IPS DF 4.7 (cell line): ENCODE data around the gene EIF3L.
A peak's percentile ranks its signal among the peaks of the same experiment; 100 is the strongest.
"Not testable (repeated sequence)": the region's sequence is repeated elsewhere in the genome, so short reads cannot be mapped to it uniquely, and the experiment has no call there.

ENCODE experiments used
- DNase-seq: peaks from one replicate; pipeline ENCODE4 v3.0.0-alpha.2; 2013; ENCODE audit warnings: low spot score; ENCODE audit errors: extremely low read depth

The EIF3L gene

DNA sequence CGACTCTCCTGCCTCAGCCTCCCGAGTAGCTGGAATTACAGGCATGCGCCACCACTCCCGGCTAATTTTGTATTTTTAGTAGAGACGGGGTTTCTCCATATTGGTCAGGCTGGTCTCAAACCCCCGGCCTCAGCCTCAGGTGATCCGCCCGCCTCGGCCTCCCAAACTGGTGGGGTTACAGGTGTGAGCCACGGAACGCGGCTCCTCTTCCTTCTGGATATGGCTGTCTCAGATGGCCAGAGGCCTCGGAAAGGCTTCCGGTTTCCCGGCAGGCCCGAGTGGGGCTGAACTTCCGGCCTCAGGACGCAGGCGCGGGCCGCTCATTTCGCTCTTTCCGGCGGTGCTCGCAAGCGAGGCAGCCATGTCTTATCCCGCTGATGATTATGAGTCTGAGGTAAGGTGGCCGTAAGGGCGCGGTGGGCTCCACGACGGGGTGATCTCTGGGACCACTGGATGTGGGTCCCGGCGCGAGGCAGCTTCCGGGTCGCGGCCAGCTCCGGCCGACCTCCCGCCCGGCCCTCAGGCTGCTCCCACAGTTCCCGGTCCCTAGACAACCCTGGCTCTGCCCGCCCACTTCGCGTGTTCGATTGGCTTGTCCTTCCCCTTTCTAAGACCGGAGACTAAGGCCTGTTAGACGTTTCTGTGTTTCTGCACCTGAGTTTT lies at the start of gene EIF3L:
TSS of gene EIF3L (plus strand) at position 331 of the 663 bp plus-strand sequence. CDS start at position 362, 31 bp downstream.
- DNase-seq = peak; percentile 56

DNA sequence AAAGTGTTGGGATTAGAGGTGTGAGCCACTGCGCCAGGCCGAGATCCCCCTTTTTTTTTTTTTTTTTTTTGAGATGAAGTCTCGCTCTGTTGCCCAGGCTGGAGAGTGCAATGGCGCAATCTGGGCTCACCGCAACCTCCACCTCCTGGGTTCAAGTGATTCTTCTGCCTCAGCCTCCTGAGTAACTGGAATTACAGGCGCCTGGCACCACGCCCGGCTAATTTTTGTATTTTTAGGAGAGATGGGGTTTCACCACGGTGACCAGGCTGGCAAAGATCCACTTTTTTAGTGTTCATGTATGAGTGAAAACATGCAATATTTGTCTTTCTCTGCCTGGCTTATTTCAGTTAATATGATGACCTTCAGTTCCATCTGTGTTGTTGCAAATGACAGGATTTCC lies 49.2 kb upstream of the EIF3L start:
- DNase-seq = not testable (repeated sequence)

DNA sequence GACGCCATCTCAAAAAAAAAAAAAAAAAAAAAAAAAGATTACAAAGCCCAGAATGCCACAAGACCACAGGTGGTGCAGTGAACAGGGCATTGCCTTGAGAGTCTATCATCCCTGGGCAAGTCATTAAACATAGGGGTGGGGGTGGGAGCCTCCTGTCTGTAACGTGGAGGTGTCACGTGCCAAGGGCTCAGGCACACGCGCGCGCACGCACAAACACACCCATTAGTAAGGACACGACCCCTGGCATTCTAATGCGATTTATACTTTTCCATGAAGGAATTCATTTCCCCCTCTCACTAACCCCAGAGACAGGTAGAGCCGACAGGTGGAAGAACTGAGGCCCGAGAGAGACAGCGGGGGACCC lies 47.3 kb upstream of the EIF3L start:
- DNase-seq = no peak

DNA sequence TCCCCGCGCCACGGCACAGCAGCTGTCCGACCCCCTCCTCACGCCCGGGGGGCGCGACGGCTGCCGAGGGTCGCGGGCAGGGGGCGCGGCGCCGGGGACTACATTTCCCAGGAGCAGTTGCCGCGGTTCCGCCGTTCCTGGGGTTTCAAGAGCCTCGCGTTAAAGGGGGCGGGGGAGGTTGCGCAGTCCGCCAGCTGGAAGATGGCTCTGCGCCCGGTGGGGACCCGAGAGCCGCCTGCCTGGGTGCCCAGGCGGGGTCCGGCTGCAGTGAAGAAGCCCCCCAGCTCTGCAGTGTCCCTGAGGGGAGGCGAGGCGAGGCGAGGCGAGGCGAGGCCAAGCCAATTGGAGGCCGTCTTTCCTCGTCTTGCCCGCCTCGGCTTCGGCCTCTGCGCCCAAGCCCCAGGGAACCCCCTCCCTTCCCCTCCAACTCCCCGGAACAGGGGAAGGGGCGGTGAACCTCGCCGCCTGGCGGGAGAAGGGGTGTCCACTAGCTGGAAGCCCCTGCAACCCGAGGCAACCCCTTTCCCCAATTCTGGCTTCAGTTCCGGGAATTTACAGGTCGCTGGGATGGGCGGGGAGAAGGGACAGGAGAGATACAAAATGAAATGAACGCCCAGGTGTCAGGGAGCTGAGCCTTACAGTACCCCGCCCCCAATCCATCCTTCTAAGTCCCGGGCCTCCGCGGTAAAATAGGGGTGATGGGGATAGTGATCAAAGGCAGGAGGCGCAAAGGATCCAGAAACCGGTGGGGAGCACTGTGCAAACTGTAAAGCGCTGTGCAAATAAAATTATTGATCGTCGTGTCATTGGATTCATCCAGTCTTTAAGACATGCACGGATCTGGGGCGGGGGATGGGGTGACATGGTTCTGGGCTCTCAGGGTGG lies 46.7 kb upstream of the EIF3L start:
- DNase-seq = no peak

DNA sequence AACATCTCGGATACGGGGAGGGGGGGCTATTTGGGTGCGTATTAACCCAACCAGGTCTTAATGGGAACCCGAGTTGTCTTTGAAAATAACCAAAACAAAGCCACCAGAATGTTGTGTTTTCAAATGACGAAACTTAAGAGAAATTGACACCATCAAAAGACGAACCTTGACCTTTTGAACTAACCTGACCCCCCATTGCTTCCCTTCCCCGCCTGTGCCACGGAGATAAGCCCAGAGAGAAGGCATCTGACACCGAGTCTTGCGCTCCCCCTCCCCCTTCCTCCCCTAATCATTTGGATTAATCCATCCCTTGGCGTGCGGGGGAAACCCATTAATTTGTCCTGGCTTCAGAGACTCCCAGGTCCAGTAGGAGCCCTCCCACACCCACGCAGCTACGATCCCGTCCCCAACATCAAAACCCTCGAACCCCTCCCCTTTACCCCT lies 46.0 kb upstream of the EIF3L start:
- DNase-seq = no peak

DNA sequence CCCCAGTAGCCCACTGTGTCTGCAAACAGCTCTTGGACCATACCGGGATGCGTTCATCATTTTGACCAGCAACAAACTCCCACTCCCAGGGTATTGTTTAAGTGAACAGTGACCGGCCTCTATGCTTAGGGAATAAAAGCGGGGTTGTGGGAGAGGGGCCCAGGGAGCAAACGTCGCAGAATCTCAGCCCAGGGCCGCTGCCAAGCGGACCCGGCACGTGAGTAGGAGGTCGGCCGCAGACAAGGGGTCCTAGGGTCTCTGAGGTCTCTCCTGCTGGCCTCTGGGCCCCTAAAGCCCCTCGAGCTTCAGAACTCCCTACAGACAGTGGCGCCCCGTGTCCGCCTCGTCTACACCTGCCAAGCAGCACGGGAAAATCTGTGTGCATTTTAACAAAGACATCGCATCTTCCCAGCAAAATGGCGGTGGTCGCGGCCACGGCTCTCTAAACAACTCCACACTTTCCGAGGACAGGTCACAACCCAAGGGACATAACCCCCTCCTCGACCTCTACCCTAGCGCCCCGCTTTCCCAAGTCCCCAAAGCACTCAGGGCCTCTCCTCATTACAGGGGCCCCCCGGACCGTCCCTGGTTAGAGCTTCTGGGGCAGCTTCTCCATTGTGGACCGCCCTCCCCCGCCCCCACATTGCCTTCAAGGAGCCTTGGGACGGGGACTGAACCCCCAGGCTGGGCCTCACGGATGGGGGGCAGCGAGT lies 45.4 kb upstream of the EIF3L start:
- no peak for DNase-seq

DNA sequence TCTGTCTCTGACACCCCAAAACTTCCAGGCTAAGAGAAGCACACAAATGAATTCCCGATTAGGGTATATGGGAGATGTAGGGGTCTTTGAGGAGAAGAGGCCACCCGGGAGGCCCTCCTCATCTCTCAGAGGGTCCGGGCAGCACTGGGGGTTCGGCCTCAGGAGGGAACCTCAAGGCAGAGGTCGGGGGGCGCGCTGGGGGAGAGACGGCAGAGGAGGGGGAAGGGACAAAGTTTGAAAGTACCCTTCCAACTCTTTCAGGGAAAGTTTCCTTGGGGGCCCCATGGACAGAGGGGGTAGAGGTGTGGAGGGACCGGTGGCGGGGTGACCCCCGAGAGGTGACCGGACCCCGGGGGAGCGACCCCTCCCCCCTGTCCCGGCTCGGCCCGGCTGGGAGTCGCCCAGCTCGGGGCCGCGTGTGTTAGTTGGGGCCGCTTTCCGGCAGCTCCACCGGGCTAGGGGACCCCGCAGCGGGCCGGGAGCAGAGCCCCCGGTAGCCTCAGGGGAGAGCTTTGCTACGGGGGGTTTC lies 44.8 kb upstream of the EIF3L start:
- no peak for DNase-seq

- DNase-seq = no peak
Observed at GRCh38 chr22:37804881-37805809, 44.1 kb upstream of the EIF3L start.

- no peak for DNase-seq
Observed at GRCh38 chr22:37805810-37806277, 43.4 kb upstream of the EIF3L start.

DNA sequence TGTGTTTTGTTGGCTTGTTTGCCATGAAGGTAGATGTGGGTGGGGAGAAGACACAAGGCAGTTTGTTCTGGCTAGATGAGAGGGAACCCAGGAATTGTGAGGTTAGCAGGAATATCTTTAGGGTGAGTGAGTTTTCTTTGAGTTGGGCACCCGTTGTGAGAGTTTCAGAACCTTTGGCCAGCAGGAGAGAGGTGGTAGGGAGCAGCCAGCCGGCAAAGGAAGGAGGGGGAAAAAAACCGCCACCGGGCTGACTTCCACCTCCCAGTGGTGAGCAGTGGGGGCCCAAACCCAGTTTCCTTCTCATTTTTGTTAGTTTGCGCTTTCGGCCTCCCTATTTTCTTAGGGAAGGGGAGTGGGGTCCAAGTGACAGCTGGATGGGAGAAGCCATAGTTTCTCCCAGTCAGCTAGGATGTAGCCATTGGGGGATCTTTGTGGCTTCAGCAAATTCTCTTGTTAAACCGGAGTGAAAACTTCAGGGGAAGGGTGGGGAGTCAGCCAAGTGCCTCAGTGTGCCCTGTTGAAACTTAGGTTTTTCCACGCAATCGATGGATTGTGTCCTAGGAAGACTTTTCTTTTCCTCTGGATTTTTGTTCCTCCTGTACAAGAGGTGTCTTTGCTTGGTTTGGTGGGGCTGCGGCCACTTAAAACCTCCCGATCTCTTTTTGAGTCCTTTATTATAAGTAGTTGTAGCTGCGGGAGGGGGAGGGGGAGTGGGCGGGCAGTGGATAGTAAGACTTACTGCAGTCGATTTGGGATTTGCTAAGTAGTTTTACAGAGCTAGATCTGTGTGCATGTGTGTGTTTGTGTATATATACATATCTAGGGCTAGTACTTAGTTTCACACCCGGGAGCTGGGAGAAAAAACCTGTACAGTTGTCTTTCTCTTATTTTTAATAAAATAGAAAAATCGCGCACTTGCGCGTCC lies 42.5 kb upstream of the EIF3L start:
- DNase-seq = no peak

- no peak for DNase-seq
Observed at GRCh38 chr22:37807410-37808293, 41.6 kb upstream of the EIF3L start, which contains the start of gene GCAT. GCAT (plus strand) TSS chr22:37807934; CDS start chr22:37807968, 34 bp downstream.

DNA sequence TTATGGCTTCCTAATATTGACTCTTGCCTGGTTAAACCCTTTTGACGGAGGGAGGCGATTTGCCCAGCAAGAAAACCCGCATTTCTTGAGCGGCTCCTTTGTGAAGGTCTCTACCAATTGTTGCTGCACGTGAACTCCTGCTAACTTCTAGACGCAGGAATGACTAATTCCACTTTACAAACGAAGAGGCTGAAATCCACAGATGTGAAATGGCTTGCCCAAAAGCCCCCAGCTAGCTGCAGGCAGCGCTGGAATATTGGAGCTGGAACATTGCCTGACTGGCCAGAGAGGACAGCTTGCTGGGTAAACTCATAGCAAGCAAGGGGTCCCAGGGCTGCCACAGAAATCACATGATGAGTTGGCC lies 40.9 kb upstream of the EIF3L start:
- no peak for DNase-seq

DNA sequence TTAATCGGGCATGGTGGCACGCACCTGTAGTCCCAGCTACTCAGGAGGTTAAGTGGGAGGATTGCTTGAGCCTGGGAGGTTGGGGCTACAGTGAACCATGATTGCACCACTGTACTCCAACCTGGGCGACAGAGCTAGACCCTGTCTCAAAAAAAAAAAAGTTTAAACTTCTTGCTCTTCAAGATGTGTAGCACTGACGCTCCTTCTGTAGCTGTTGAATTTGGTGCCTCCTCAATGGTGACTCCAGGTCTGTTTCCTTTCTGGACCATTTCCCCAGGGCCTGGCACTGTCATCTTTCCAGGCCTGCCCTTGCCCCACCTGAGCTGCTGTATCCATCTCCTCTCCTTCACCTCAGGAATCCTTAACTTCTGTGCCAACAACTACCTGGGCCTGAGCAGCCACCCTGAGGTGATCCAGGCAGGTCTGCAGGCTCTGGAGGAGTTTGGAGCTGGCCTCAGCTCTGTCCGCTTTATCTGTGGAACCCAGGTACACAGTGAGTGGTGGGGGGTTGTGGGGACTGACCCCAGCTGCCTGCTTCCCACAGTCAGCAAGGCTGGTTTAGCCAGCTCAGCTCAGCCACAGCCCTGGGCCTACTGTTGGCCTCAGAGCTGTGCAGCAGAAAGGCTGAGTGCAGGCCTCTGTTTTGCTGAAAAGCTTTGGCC lies 39.4 kb upstream of the EIF3L start:
- no peak for DNase-seq

DNA sequence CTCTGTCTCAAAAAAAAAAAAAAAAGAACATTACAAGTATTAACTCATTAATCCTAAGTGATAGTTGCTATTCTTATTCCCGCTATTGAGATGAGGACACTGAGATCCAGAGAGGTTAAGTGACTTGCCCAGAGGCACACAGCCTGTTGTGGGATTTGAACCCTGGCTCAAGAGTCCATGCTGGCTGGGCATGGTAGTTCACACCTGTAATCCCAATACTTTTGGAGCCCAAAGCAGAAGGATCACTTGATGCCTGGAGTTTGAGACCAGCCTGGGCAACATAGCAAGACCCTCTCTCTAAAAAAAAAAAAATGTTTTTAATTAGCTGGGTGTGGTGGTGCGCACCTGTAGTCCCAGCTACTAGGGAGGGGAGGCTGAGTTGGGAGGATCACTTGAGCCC lies 37.4 kb upstream of the EIF3L start:
- no peak for DNase-seq

DNA sequence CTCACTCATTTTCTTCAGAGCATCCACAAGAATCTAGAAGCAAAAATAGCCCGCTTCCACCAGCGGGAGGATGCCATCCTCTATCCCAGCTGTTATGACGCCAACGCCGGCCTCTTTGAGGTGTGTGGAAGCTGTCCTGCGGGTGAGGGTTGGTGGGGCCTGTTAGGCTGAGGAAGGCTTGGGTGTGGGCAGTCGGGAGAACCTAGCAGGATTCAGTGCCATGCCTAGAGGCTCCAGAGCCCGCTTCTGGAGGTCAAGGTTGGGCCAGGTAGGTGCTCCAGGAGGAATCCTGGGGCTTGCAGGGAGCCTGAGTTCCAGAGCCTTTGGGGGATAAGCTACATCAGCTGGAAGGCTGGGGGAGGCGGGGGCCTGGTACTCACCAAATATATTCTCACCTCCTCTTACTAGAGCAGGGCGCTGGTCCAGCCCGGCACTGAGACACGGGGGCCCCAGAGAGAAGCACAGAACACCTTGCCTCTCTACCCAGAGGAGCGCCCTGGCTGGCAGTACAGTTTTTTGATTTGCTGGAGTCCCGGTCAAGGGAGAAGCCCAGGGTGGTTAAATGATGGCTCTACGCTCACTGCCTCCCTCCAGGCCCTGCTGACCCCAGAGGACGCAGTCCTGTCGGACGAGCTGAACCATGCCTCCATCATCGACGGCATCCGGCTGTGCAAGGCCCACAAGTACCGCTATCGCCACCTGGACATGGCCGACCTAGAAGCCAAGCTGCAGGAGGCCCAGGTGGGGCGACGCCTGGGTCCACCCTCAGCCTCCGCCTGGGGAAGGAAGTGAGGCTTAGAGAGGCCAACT lies 36.1 kb upstream of the EIF3L start:
- no peak for DNase-seq

- no peak for DNase-seq
Observed at GRCh38 chr22:37815593-37815992, 33.6 kb upstream of the EIF3L start.

GRCh38 chr22:37816543-37817180 lies 32.6 kb upstream of the EIF3L start:
- no peak for DNase-seq
